ENCODE measurements around the gene DGKD. TPM values are rescaled to one million over a fixed set of nuclear protein-coding genes. Genes with fewer than 3 reads are reported as not detected.

The DGKD gene
- total RNA-seq, 2 experiments from 2014 or later: 44.2 to 46.4 TPM

- no peak for DNase-seq
- peak overlapping the region; percentile 76 for H3K27ac Mint-ChIP-seq
- H3K4me1 Mint-ChIP-seq (ENCODE audit: low read depth): peaks cover 62% of the 10 kb centered on the region
- ChIA-PET POLR2A (no interaction called here), CTCF (interaction anchor here (1.2 kb wide), 1 partner anchor 33 kb away, joined by 7 read pairs; no protein-coding TSS in a partner anchor)
- H3K36me3 Mint-ChIP-seq: peaks cover 31% of the 10 kb centered on the region
- H3K27me3 Mint-ChIP-seq: no peaks in the 10 kb centered on the region
- no peak overlapping the region for H3K4me3 Mint-ChIP-seq
- intact Hi-C loops (cut with micrococcal nuclease): loop anchor here (5.0 kb wide), 1 partner anchor 58 kb away; the partner anchor contains the start of gene DGKD
- peaks cover 22% of the 10 kb centered on the region for H3K9me3 Mint-ChIP-seq
These were observed 56.0 kb downstream of the DGKD start for GRCh38 chr2:233410196-233410760.

GRCh38 chr2:233411162-233411561 is 56.9 kb downstream of the DGKD start:
- intact Hi-C loops (cut with micrococcal nuclease): loop anchor here (5.0 kb wide), 1 partner anchor 59 kb away; the partner anchor contains the start of gene DGKD
- Mint-ChIP-seq H3K36me3 (peaks cover 32% of the 10 kb centered on the region), H3K4me1 (ENCODE audit: low read depth) (peaks cover 71% of the 10 kb centered on the region), H3K9me3 (peaks cover 22% of the 10 kb centered on the region), H3K4me3 (no peak overlapping the region), H3K27ac (no peak overlapping the region), H3K27me3 (no peaks in the 10 kb centered on the region)
- POLR2A ChIA-PET: no interaction called here
- CTCF ChIA-PET: no interaction called here
- no peak for DNase-seq

DNA sequence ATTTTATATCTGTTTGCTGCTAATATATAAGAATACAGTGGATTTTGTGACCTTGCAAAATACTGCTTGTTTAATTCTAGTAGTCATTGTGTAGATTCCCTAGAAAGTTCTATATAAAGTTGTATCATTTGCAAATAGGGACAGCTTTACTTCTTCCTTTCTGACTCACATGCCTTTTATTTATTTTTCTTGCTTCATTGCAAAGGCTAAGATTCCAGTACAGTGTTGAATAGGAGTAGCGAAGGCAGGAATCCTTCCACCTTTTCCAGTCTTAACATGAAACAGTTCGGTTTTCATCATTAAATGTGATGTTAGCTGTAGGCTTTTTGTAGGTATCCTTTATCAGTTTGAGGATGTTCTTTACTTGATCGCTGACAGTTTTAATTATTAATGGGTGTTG is 58.1 kb downstream of the DGKD start:
- CTCF ChIA-PET: interaction anchor here (1.0 kb wide), 1 partner anchor 14 kb away, joined by 4 read pairs; no protein-coding TSS in a partner anchor
- Mint-ChIP-seq H3K4me3 (no peak overlapping the region), H3K4me1 (ENCODE audit: low read depth) (peaks cover 78% of the 10 kb centered on the region), H3K27ac (peak overlapping the region; percentile 20), H3K9me3 (peaks cover 22% of the 10 kb centered on the region), H3K36me3 (peaks cover 32% of the 10 kb centered on the region), H3K27me3 (no peaks in the 10 kb centered on the region)
- DNase-seq: no peak
- POLR2A ChIA-PET: no interaction called here
- intact Hi-C loops (cut with micrococcal nuclease): loop anchor here (5.0 kb wide), 1 partner anchor 60 kb away; the partner anchor contains the start of gene DGKD

DNA sequence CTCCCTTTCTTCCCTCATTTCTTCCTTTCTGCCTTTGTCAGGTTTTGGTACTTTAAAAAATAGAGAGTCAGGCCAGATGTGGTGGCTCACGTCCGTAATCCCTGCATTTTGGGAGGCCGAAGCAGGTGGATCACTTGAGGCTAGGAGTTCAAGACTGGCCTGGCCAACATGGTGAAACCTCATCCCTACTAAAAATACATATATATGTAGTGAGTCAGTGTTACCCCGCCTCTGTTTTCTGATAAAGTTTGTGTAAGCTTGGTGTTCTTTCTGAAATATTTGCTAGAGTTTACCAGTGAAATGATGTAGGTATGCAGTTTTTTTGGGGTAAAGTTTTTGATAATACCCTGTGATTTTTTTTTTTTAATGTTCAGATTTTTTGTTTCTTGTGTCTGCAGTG is 58.8 kb downstream of the DGKD start:
- H3K27me3 Mint-ChIP-seq: no peaks in the 10 kb centered on the region
- CTCF ChIA-PET: interaction anchor here (1.0 to 10.0 kb wide), 3 partner anchors 12 to 31 kb away, joined by 4 to 84 read pairs (median 4); no protein-coding TSS in a partner anchor
- H3K36me3 Mint-ChIP-seq: peaks cover 32% of the 10 kb centered on the region
- H3K27ac Mint-ChIP-seq: peak overlapping the region; percentile 71
- H3K4me1 Mint-ChIP-seq (ENCODE audit: low read depth): peaks cover 83% of the 10 kb centered on the region
- POLR2A ChIA-PET: interaction anchor here (0.9 kb wide), 1 partner anchor 9 kb away, joined by 3 read pairs; no protein-coding TSS in a partner anchor
- H3K9me3 Mint-ChIP-seq: peaks cover 22% of the 10 kb centered on the region
- no peak overlapping the region for H3K4me3 Mint-ChIP-seq
- DNase-seq: no peak
- intact Hi-C loops (cut with micrococcal nuclease): loop anchor here (5.0 kb wide), 1 partner anchor 61 kb away; the partner anchor contains the start of gene DGKD

GRCh38 chr2:233413559-233414272 is 59.4 kb downstream of the DGKD start:
- H3K9me3 Mint-ChIP-seq: peaks cover 22% of the 10 kb centered on the region
- intact Hi-C loops (cut with micrococcal nuclease): loop anchor here (5.0 kb wide), 1 partner anchor 61 kb away; the partner anchor contains the start of gene DGKD
- CTCF ChIA-PET: interaction anchor here (1.0 to 10.0 kb wide), 5 partner anchors 8 to 30 kb away, joined by 4 to 84 read pairs (median 4); no protein-coding TSS in a partner anchor
- H3K4me3 Mint-ChIP-seq: no peak overlapping the region
- POLR2A ChIA-PET: interaction anchor here (0.9 to 1.5 kb wide), 3 partner anchors 8 to 13 kb away, joined by 3 read pairs; no protein-coding TSS in a partner anchor
- peaks cover 32% of the 10 kb centered on the region for H3K36me3 Mint-ChIP-seq
- peak overlapping the region; percentile 71 for H3K27ac Mint-ChIP-seq
- peaks cover 85% of the 10 kb centered on the region for H3K4me1 Mint-ChIP-seq (ENCODE audit: low read depth)
- peak; percentile 74 for DNase-seq
- no peaks in the 10 kb centered on the region for H3K27me3 Mint-ChIP-seq

GRCh38 chr2:233414273-233414654 is 60.0 kb downstream of the DGKD start:
- Mint-ChIP-seq H3K27me3 (no peaks in the 10 kb centered on the region), H3K36me3 (peaks cover 32% of the 10 kb centered on the region), H3K4me1 (ENCODE audit: low read depth) (peaks cover 85% of the 10 kb centered on the region), H3K27ac (peak overlapping the region; percentile 70), H3K4me3 (no peak overlapping the region), H3K9me3 (peaks cover 22% of the 10 kb centered on the region)
- intact Hi-C loops (cut with micrococcal nuclease): loop anchor here (5.0 kb wide), 1 partner anchor 62 kb away; the partner anchor contains the start of gene DGKD
- peak; percentile 26 for DNase-seq
- CTCF ChIA-PET: interaction anchor here (1.6 to 10.0 kb wide), 3 partner anchors 8 to 30 kb away, joined by 4 to 84 read pairs (median 12); no protein-coding TSS in a partner anchor
- POLR2A ChIA-PET: interaction anchor here (1.3 to 1.5 kb wide), 2 partner anchors 10 to 12 kb away, joined by 3 read pairs; no protein-coding TSS in a partner anchor

DNA sequence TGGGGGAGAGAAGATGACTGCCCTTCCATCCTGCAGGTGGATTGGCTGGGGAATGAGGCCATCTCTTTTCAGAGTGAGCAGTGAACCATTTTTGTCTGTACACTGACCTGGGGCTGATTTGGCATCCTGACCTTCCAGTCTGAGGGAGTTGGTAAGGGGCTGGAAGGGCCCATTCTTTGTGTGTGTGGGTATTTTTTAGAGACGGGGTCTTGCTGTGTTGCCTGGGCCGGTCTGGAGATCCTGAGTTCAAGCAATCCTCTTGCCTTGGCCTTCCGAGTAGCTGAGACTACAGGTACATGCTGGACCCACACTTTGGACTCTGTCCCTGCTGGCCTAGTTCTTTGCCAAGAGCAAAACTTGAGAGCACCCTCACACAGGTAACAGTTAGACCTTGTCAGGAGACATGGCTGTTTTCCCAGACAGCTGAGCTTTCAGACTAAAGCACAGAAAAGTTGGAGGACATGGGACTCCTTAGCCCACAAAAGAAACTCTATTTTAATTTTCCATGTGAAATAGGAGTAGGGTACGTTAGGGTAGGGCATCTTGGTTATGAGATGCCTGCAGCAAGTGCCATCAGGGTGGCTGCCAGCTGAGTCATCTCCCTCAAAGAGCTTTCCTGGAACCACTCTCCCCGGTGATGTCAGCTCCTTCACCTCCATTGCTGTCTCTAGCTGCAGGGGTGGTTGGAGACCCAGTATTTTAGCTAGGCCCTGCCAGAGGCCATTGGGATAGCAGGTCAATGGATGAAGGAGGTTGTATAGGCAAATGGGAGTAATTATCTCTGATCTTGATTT is 60.7 kb downstream of the DGKD start:
- Mint-ChIP-seq H3K4me1 (ENCODE audit: low read depth) (peaks cover 85% of the 10 kb centered on the region), H3K27me3 (no peaks in the 10 kb centered on the region), H3K4me3 (no peak overlapping the region), H3K27ac (peak overlapping the region; percentile 84), H3K36me3 (peaks cover 32% of the 10 kb centered on the region), H3K9me3 (peaks cover 22% of the 10 kb centered on the region)
- DNase-seq: peak; percentile 81
- intact Hi-C loops (cut with micrococcal nuclease): loop anchor here (1.0 to 5.0 kb wide), 4 partner anchors 11 to 333 kb away; partner anchors contain the start of gene DGKD
- ChIA-PET POLR2A (interaction anchor here (1.5 kb wide), 1 partner anchor 12 kb away, joined by 3 read pairs; no protein-coding TSS in a partner anchor), CTCF (interaction anchor here (1.0 to 10.0 kb wide), 5 partner anchors 9 to 29 kb away, joined by 4 to 84 read pairs (median 5); no protein-coding TSS in a partner anchor)

DNA sequence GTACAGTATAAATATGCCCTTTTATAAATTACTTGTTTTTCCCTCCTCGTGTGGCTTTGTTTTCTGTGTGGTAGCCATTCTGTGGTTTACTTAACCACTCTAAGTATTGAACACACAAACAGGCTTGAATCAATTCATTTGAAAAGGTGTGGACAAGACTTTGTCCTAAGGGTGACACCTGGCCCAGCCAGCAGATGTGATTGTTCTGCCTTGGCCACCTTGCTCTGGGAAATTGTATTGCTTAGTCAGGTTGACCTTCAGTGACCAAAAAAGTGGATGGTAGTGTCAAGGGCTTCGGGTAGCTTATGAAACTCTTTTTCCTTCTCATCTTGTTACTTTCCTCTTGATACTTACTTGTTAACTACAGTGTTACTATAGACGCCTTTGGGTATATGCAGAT is 61.9 kb downstream of the DGKD start:
- ChIA-PET POLR2A (no interaction called here), CTCF (interaction anchor here (1.0 to 10.0 kb wide), 3 partner anchors 12 to 28 kb away, joined by 4 to 84 read pairs (median 4); no protein-coding TSS in a partner anchor)
- peaks cover 25% of the 10 kb centered on the region for H3K36me3 Mint-ChIP-seq
- peak overlapping the region; percentile 4 for H3K27ac Mint-ChIP-seq
- H3K27me3 Mint-ChIP-seq: no peaks in the 10 kb centered on the region
- DNase-seq: no peak
- intact Hi-C loops (cut with micrococcal nuclease): loop anchor here (5.0 kb wide), 2 partner anchors 149 to 334 kb away; no protein-coding TSS in a partner anchor
- peaks cover 15% of the 10 kb centered on the region for H3K9me3 Mint-ChIP-seq
- H3K4me1 Mint-ChIP-seq (ENCODE audit: low read depth): peaks cover 85% of the 10 kb centered on the region
- no peak overlapping the region for H3K4me3 Mint-ChIP-seq

- CTCF ChIA-PET: interaction anchor here (1.0 to 10.0 kb wide), 2 partner anchors 12 to 27 kb away, joined by 4 to 84 read pairs; no protein-coding TSS in a partner anchor
- no peak overlapping the region for H3K27ac Mint-ChIP-seq
These were observed 62.4 kb downstream of the DGKD start for GRCh38 chr2:233416706-233417105.

GRCh38 chr2:233417282-233417681 is 63.0 kb downstream of the DGKD start:
- DNase-seq: no peak
- Mint-ChIP-seq H3K4me1 (ENCODE audit: low read depth) (peaks cover 91% of the 10 kb centered on the region), H3K36me3 (peaks cover 15% of the 10 kb centered on the region), H3K27me3 (no peaks in the 10 kb centered on the region), H3K4me3 (no peak overlapping the region), H3K27ac (peak overlapping the region; percentile 15), H3K9me3 (peaks cover 5% of the 10 kb centered on the region)
- POLR2A ChIA-PET: interaction anchor here (1.7 to 1.8 kb wide), 2 partner anchors 9 to 17 kb away, joined by 5 read pairs; no protein-coding TSS in a partner anchor
- intact Hi-C loops (cut with micrococcal nuclease): loop anchor here (5.0 kb wide), 2 partner anchors 150 to 335 kb away; no protein-coding TSS in a partner anchor
- CTCF ChIA-PET: interaction anchor here (1.0 to 10.0 kb wide), 3 partner anchors 13 to 27 kb away, joined by 4 to 84 read pairs (median 27); no protein-coding TSS in a partner anchor

More at GRCh38 chr2:233416706-233417105, 62.4 kb downstream of the DGKD start:
- Mint-ChIP-seq H3K27me3 (no peaks in the 10 kb centered on the region), H3K36me3 (peaks cover 20% of the 10 kb centered on the region), H3K9me3 (peaks cover 10% of the 10 kb centered on the region), H3K4me3 (no peak overlapping the region), H3K4me1 (ENCODE audit: low read depth) (peaks cover 86% of the 10 kb centered on the region)
- DNase-seq: no peak
- intact Hi-C loops (cut with micrococcal nuclease): loop anchor here (5.0 kb wide), 2 partner anchors 149 to 334 kb away; no protein-coding TSS in a partner anchor
- POLR2A ChIA-PET: interaction anchor here (1.7 kb wide), 1 partner anchor 10 kb away, joined by 5 read pairs; no protein-coding TSS in a partner anchor

Data from activated CD4-positive, alpha-beta memory T cell treated with anti-CD3 and anti-CD28 coated beads for 36 hours (primary cell).